ENCODE results near the gene TEX35.

Gene TEX35

GRCh38 chr1:178486100-178487069 is 26.5 kb upstream of the TEX35 start:
- H3K4me3 ChIP-seq (ENCODE audit: low read depth, low read length), result no peak overlapping the region
- no peaks in the 10 kb centered on the region for H3K27me3 ChIP-seq (ENCODE audit: control insufficient read depth, insufficient read depth, low read length)
- H3K4me1 ChIP-seq (ENCODE audit: control insufficient read depth, insufficient read depth, low read length), result no peaks in the 10 kb centered on the region
- no peaks in the 10 kb centered on the region for H3K36me3 ChIP-seq (ENCODE audit: control insufficient read depth, insufficient read depth, low read length)
- no peaks in the 10 kb centered on the region for H3K9me3 ChIP-seq (ENCODE audit: control insufficient read depth, insufficient read depth, low read length)
- H3K9ac ChIP-seq (ENCODE audit: low read depth, low read length), result no peak overlapping the region

- H3K9me3 ChIP-seq (ENCODE audit: control insufficient read depth, insufficient read depth, low read length), result no peaks in the 10 kb centered on the region
- no peaks in the 10 kb centered on the region for H3K27me3 ChIP-seq (ENCODE audit: control insufficient read depth, insufficient read depth, low read length)
- H3K4me3 ChIP-seq (ENCODE audit: low read depth, low read length), result no peak overlapping the region
- no peaks in the 10 kb centered on the region for H3K4me1 ChIP-seq (ENCODE audit: control insufficient read depth, insufficient read depth, low read length)
- H3K9ac ChIP-seq (ENCODE audit: low read depth, low read length), result no peak overlapping the region
- no peaks in the 10 kb centered on the region for H3K36me3 ChIP-seq (ENCODE audit: control insufficient read depth, insufficient read depth, low read length)
Measured at GRCh38 chr1:178487070-178487615, 25.8 kb upstream of the TEX35 start.

GRCh38 chr1:178488393-178488792 is 24.5 kb upstream of the TEX35 start:
- H3K4me1 ChIP-seq (ENCODE audit: control insufficient read depth, insufficient read depth, low read length), result no peaks in the 10 kb centered on the region
- no peak overlapping the region for H3K4me3 ChIP-seq (ENCODE audit: low read depth, low read length)
- no peaks in the 10 kb centered on the region for H3K36me3 ChIP-seq (ENCODE audit: control insufficient read depth, insufficient read depth, low read length)
- H3K27me3 ChIP-seq (ENCODE audit: control insufficient read depth, insufficient read depth, low read length), result no peaks in the 10 kb centered on the region
- peak overlapping the region; percentile 9 for H3K9ac ChIP-seq (ENCODE audit: low read depth, low read length)
- H3K9me3 ChIP-seq (ENCODE audit: control insufficient read depth, insufficient read depth, low read length), result no peaks in the 10 kb centered on the region

- Histone ChIP-seq H3K4me1 (ENCODE audit: control insufficient read depth, insufficient read depth, low read length) (no peaks in the 10 kb centered on the region), H3K27me3 (ENCODE audit: control insufficient read depth, insufficient read depth, low read length) (no peaks in the 10 kb centered on the region), H3K9ac (ENCODE audit: low read depth, low read length) (no peak overlapping the region), H3K9me3 (ENCODE audit: control insufficient read depth, insufficient read depth, low read length) (no peaks in the 10 kb centered on the region), H3K4me3 (ENCODE audit: low read depth, low read length) (no peak overlapping the region), H3K36me3 (ENCODE audit: control insufficient read depth, insufficient read depth, low read length) (no peaks in the 10 kb centered on the region)
Measured at GRCh38 chr1:178489399-178489798, 23.5 kb upstream of the TEX35 start.

DNA sequence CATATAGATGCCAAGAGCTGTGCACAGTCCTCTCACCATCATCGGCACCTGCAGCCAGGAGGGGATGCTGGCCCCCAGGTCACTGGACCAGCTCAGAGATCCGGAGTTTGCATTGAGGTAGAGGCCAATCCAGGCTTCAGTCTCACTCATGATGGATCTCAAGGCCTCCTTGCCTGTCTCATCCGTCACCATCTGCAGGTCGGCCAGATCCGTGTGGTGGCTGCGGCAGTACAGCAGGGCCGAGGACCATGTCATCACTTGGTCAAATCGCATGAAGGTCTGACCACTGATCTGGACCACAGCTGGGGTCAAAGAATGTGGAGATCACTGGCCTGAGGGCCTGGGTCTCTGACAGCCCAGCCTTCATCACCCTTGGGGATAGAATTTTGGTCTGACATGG is 22.8 kb upstream of the TEX35 start:
- H3K4me3 ChIP-seq (ENCODE audit: low read depth, low read length), result no peak overlapping the region
- no peaks in the 10 kb centered on the region for H3K9me3 ChIP-seq (ENCODE audit: control insufficient read depth, insufficient read depth, low read length)
- no peaks in the 10 kb centered on the region for H3K36me3 ChIP-seq (ENCODE audit: control insufficient read depth, insufficient read depth, low read length)
- H3K9ac ChIP-seq (ENCODE audit: low read depth, low read length), result no peak overlapping the region
- no peaks in the 10 kb centered on the region for H3K27me3 ChIP-seq (ENCODE audit: control insufficient read depth, insufficient read depth, low read length)
- no peaks in the 10 kb centered on the region for H3K4me1 ChIP-seq (ENCODE audit: control insufficient read depth, insufficient read depth, low read length)

- Histone ChIP-seq H3K9ac (ENCODE audit: low read depth, low read length) (no peak overlapping the region), H3K4me1 (ENCODE audit: control insufficient read depth, insufficient read depth, low read length) (no peaks in the 10 kb centered on the region)
Measured at GRCh38 chr1:178490967-178491366, 21.9 kb upstream of the TEX35 start.

GRCh38 chr1:178491721-178492120 is 21.2 kb upstream of the TEX35 start:
- Histone ChIP-seq H3K4me1 (ENCODE audit: control insufficient read depth, insufficient read depth, low read length) (no peaks in the 10 kb centered on the region), H3K9ac (ENCODE audit: low read depth, low read length) (no peak overlapping the region), H3K9me3 (ENCODE audit: control insufficient read depth, insufficient read depth, low read length) (no peaks in the 10 kb centered on the region), H3K36me3 (ENCODE audit: control insufficient read depth, insufficient read depth, low read length) (no peaks in the 10 kb centered on the region), H3K27me3 (ENCODE audit: control insufficient read depth, insufficient read depth, low read length) (no peaks in the 10 kb centered on the region), H3K4me3 (ENCODE audit: low read depth, low read length) (no peak overlapping the region)

More at GRCh38 chr1:178490967-178491366, 21.9 kb upstream of the TEX35 start:
- Histone ChIP-seq H3K27me3 (ENCODE audit: control insufficient read depth, insufficient read depth, low read length) (no peaks in the 10 kb centered on the region), H3K9me3 (ENCODE audit: control insufficient read depth, insufficient read depth, low read length) (no peaks in the 10 kb centered on the region), H3K36me3 (ENCODE audit: control insufficient read depth, insufficient read depth, low read length) (no peaks in the 10 kb centered on the region), H3K4me3 (ENCODE audit: low read depth, low read length) (no peak overlapping the region)

DNA sequence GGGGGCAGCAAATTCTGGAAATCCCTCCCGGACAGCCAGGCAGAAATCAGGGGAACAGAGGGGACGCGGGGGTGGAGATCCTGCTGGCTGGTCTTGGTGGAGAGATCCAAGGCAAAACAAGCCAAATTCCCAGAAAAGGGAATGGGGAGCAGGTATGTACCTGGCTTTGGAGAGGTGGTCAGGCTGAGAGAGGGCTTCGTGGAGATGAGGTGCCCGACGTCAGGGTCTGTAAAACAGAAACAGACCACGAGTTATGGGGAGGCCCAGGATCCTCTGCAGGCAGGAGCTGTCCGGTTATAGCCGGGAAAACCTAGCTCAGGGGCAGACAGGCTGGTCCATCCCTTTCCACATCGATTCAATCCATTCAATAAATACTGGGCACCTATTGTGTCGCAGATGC is 20.6 kb upstream of the TEX35 start:
- H3K36me3 ChIP-seq (ENCODE audit: control insufficient read depth, insufficient read depth, low read length), result no peaks in the 10 kb centered on the region
- no peaks in the 10 kb centered on the region for H3K27me3 ChIP-seq (ENCODE audit: control insufficient read depth, insufficient read depth, low read length)
- no peak overlapping the region for H3K4me3 ChIP-seq (ENCODE audit: low read depth, low read length)
- H3K4me1 ChIP-seq (ENCODE audit: control insufficient read depth, insufficient read depth, low read length), result no peaks in the 10 kb centered on the region
- H3K9me3 ChIP-seq (ENCODE audit: control insufficient read depth, insufficient read depth, low read length), result no peaks in the 10 kb centered on the region
- no peak overlapping the region for H3K9ac ChIP-seq (ENCODE audit: low read depth, low read length)

GRCh38 chr1:178493301-178493741 is 19.6 kb upstream of the TEX35 start:
- H3K4me1 ChIP-seq (ENCODE audit: control insufficient read depth, insufficient read depth, low read length), result no peaks in the 10 kb centered on the region
- H3K9ac ChIP-seq (ENCODE audit: low read depth, low read length), result no peak overlapping the region
- H3K4me3 ChIP-seq (ENCODE audit: low read depth, low read length), result no peak overlapping the region
- H3K27me3 ChIP-seq (ENCODE audit: control insufficient read depth, insufficient read depth, low read length), result no peaks in the 10 kb centered on the region
- no peaks in the 10 kb centered on the region for H3K36me3 ChIP-seq (ENCODE audit: control insufficient read depth, insufficient read depth, low read length)
- H3K9me3 ChIP-seq (ENCODE audit: control insufficient read depth, insufficient read depth, low read length), result no peaks in the 10 kb centered on the region

DNA sequence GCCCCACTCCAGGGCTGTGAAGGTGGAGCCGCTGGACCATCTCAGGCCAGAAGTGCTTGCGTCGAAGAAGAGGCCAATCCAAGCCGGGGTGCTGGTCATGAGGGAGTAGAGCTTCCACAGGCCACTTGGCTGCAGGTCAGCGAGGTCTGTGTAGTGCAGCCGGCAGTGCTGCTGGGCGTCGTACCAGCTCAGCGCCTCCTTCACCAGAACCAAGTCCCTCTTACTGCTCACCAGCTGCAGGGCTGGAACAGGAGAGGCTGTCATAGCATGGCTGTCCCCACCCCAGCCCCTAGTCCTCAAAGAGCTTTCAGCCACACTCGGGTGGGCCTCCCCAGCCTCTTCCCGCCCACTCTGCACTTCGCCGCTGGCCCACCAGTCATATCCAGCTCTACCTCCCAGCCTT is 18.3 kb upstream of the TEX35 start:
- Histone ChIP-seq H3K36me3 (ENCODE audit: control insufficient read depth, insufficient read depth, low read length) (no peaks in the 10 kb centered on the region), H3K9ac (ENCODE audit: low read depth, low read length) (no peak overlapping the region), H3K4me1 (ENCODE audit: control insufficient read depth, insufficient read depth, low read length) (no peaks in the 10 kb centered on the region), H3K9me3 (ENCODE audit: control insufficient read depth, insufficient read depth, low read length) (no peaks in the 10 kb centered on the region), H3K4me3 (ENCODE audit: low read depth, low read length) (no peak overlapping the region), H3K27me3 (ENCODE audit: control insufficient read depth, insufficient read depth, low read length) (no peaks in the 10 kb centered on the region)

DNA sequence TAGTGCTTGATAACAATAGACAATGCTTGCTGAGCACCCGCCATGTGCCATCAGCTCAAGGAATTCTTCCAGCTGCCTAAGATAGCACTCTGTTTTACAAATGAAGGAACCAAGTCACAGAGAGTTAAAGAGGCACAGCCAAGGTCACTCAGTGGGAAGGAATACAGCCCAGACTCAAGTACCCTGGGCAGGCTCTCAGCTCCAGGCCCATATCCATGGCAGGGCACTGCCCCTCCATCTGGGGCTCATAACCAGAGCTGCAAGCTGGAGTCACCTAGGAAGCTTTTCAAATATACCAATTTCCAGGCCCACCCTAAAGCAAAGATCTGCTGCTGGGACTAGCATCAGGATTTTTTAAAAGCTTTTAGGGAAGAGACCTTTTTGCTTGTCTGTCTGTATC is 17.8 kb upstream of the TEX35 start:
- Histone ChIP-seq H3K9me3 (ENCODE audit: control insufficient read depth, insufficient read depth, low read length) (no peaks in the 10 kb centered on the region), H3K4me1 (ENCODE audit: control insufficient read depth, insufficient read depth, low read length) (no peaks in the 10 kb centered on the region), H3K27me3 (ENCODE audit: control insufficient read depth, insufficient read depth, low read length) (no peaks in the 10 kb centered on the region), H3K36me3 (ENCODE audit: control insufficient read depth, insufficient read depth, low read length) (no peaks in the 10 kb centered on the region), H3K4me3 (ENCODE audit: low read depth, low read length) (no peak overlapping the region), H3K9ac (ENCODE audit: low read depth, low read length) (no peak overlapping the region)

Data from iPS-15b (cell line).